HepG2 (cell line): ENCODE data around the gene FXYD4. TPM values are rescaled to one million over a fixed set of nuclear protein-coding genes. Genes with fewer than 3 reads are reported as not detected.

ENCODE experiments used
- CBX5 ChIP-seq: sonication (generic); formaldehyde crosslinking; IDR thresholded peaks from 2 replicates; pipeline ENCODE4 v1.4.0; 2020; ENCODE audit warnings: missing genetic modification reagents, borderline replicate concordance
- GTF2F1 ChIP-seq: fragments of 150-350 bp; IDR thresholded peaks from 2 replicates; pipeline ENCODE4 v1.6.1; 2014; ENCODE audit warnings: low read length
- HNRNPLL ChIP-seq: fragments of 200-400 bp; formaldehyde crosslinking; IDR thresholded peaks from 2 replicates; pipeline ENCODE4 v1.6.1; 2017; ENCODE audit warnings: mild to moderate bottlenecking, low read depth, low read length; ENCODE audit not compliant: poor library complexity, severe bottlenecking
- RFX5 ChIP-seq: IDR thresholded peaks from 2 replicates; pipeline ENCODE4 v1.6.1; 2011; ENCODE audit warnings: low read depth, low read length, improper control_type of control experiment
- SIN3A ChIP-seq: IDR thresholded peaks from 2 replicates; pipeline ENCODE4 v1.6.1; 2011; ENCODE audit warnings: low read depth, mild to moderate bottlenecking, control low read depth, low read length, borderline replicate concordance
- ZNF292 ChIP-seq: sonication (generic); formaldehyde crosslinking; IDR thresholded peaks from 2 replicates; pipeline ENCODE4 v1.8.1; 2022; ENCODE audit warnings: mild to moderate bottlenecking, low read depth, missing genetic modification reagents, borderline replicate concordance
- ZNF747 ChIP-seq: sonication (generic); formaldehyde crosslinking; IDR thresholded peaks from 2 replicates; pipeline ENCODE4 v1.8.1; 2023; ENCODE audit warnings: missing genetic modification reagents, mild to moderate bottlenecking, borderline replicate concordance
- polyA plus RNA-seq, 8 experiments: library from polyadenylated mRNA; depleted of rRNA in 3 of 8; stranded (reverse) in 7 of 8; unstranded in 1 of 8; fragments of >200 nt; fragmentation: Illumina TruSeq in 4 of 8; extraction: Trizol in 4 of 8; gene quantifications; 2 replicates each; pipeline versions ENCODE4 v1.2.1 to v1.2.3, GENCODE V29; 2011 to 2016; ENCODE audit warnings: low read depth in 4 of 8, missing spikeins in 1 of 8, mixed read lengths in 1 of 8; ENCODE audit not compliant: insufficient read depth in 1 of 8
- total RNA-seq, 5 experiments: library from RNA; depleted of rRNA; stranded (reverse); fragments of >200 nt; fragmentation: Illumina TruSeq; extraction: Trizol; gene quantifications; 2 replicates each; pipeline ENCODE4 v1.2.3, GENCODE V29; 2016; ENCODE audit warnings: low read depth in 1 of 5
- TF ChIP-seq, protein P1 (sequence below): sonication (generic); formaldehyde crosslinking; IDR thresholded peaks from one replicate; pipeline ENCODE4 v1.5.1; 2020; ENCODE audit warnings: mild to moderate bottlenecking, missing genetic modification reagents; ENCODE audit errors: not compliant biosample characterization
- TF ChIP-seq, protein P2 (sequence below): sonication (generic); formaldehyde crosslinking; IDR thresholded peaks from 2 replicates; pipeline ENCODE4 v1.5.1; 2020; ENCODE audit warnings: missing genetic modification reagents, mild to moderate bottlenecking, borderline replicate concordance
- TF ChIP-seq, protein P3 (sequence below): sonication (generic); formaldehyde crosslinking; IDR thresholded peaks from 2 replicates; pipeline ENCODE4 v1.8.1; 2023; ENCODE audit warnings: mild to moderate bottlenecking, inconsistent platforms, moderate library complexity, missing genetic modification reagents, borderline replicate concordance
- TF ChIP-seq, protein P4 (sequence below): sonication (generic); formaldehyde crosslinking; IDR thresholded peaks from 2 replicates; pipeline ENCODE4 v1.4.0; 2020; ENCODE audit warnings: missing genetic modification reagents, mild to moderate bottlenecking, borderline replicate concordance
- TF ChIP-seq, protein P5 (sequence below): sonication (generic); formaldehyde crosslinking; IDR thresholded peaks from 2 replicates; pipeline ENCODE4 v1.4.0; 2020; ENCODE audit warnings: missing genetic modification reagents, borderline replicate concordance

Gene FXYD4
- total and polyA plus RNA-seq, 2 of the 13 experiments (the other 11 are each of a cell fraction or from before 2014, with no cell fraction given), result not detected

DNA sequence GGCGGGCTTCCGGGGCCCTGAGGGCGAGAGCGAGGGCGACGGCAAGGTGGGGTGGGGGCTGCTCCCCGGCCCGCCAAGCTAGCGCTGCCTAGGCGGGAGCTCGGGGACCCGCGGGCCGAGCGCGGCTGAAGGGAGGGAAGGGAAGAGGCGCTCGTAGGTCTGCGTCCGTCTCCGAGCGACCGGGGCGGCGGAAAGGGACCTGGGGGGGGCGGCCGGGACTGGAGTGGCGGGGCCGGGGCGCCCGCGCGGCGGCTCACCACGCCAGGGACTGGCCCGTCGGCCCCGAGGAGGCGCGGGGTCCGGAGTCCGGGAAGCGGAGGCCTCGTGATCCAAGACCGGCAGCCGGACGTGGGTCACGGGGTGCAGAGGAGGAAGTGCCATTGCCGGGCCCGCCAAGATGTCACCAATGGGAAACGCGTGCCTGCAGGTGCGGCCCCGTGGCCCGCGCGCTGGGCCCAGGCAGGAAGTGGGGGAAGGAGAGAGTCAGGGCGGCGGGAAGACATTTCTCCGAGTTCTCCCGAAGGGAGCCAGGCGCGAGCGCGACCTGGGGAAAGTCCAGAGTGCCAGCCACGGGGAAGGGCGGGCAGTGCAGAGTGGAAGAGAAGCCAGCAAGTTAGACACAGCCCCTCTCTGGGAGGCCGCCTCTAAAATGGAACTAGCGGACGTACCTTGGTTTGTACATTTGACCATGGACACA, 25.6 kb downstream of the FXYD4 start (continued):
- TF ChIP-seq, protein P1, sequence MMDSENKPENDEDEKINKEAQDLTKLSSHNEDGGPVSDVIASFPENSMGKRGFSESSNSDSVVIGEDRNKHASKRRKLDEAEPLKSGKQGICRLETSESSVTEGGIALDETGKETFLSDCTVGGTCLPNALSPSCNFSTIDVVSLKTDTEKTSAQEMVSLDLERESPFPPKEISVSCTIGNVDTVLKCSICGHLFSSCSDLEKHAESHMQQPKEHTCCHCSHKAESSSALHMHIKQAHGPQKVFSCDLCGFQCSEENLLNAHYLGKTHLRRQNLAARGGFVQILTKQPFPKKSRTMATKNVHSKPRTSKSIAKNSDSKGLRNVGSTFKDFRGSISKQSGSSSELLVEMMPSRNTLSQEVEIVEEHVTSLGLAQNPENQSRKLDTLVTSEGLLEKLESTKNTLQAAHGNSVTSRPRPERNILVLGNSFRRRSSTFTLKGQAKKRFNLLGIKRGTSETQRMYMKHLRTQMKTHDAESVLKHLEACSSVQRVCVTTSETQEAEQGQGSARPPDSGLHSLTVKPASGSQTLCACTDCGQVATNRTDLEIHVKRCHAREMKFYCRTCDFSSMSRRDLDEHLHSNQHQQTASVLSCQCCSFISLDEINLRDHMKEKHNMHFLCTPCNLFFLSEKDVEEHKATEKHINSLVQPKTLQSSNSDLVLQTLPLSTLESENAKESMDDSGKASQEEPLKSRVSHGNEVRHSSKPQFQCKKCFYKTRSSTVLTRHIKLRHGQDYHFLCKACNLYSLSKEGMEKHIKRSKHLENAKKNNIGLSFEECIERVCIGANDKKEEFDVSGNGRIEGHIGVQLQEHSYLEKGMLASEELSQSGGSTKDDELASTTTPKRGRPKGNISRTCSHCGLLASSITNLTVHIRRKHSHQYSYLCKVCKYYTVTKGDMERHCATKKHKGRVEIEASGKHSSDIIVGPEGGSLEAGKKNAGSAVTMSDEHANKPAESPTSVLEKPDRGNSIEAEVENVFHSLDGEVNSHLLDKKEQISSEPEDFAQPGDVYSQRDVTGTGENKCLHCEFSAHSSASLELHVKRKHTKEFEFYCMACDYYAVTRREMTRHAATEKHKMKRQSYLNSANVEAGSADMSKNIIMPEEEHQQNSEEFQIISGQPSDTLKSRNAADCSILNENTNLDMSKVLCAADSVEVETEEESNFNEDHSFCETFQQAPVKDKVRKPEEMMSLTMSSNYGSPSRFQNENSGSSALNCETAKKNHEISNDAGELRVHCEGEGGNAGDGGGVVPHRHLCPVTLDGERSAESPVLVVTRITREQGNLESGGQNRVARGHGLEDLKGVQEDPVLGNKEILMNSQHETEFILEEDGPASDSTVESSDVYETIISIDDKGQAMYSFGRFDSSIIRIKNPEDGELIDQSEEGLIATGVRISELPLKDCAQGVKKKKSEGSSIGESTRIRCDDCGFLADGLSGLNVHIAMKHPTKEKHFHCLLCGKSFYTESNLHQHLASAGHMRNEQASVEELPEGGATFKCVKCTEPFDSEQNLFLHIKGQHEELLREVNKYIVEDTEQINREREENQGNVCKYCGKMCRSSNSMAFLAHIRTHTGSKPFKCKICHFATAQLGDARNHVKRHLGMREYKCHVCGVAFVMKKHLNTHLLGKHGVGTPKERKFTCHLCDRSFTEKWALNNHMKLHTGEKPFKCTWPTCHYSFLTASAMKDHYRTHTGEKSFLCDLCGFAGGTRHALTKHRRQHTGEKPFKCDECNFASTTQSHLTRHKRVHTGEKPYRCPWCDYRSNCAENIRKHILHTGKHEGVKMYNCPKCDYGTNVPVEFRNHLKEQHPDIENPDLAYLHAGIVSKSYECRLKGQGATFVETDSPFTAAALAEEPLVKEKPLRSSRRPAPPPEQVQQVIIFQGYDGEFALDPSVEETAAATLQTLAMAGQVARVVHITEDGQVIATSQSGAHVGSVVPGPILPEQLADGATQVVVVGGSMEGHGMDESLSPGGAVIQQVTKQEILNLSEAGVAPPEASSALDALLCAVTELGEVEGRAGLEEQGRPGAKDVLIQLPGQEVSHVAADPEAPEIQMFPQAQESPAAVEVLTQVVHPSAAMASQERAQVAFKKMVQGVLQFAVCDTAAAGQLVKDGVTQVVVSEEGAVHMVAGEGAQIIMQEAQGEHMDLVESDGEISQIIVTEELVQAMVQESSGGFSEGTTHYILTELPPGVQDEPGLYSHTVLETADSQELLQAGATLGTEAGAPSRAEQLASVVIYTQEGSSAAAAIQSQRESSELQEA, result no peak
- TF ChIP-seq, protein P2, sequence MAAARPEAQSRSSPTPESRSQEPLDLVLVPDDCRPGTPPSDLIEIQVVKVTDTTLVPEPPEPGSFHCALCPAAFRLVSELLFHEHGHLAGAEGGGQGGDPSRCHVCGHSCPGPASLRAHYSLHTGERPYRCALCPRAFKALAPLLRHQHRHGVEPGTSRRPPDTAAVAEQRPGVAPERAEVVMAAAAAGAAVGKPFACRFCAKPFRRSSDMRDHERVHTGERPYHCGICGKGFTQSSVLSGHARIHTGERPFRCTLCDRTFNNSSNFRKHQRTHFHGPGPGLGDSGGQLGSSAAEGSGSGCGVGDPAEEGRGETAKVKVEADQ, result no peak
- TF ChIP-seq CBX5 (peak; percentile 40; the same call in 1 of the 2 replicates), SIN3A (0 out of 2 replicates have a peak, but pooled peaks have one; percentile 85), ZNF292 (CRISPR knock-in tag) (peak; percentile 66), RFX5 (no peak), HNRNPLL (peak; percentile 34), ZNF747 (CRISPR knock-in tag) (peak; percentile 92; the same call in 1 of the 2 replicates), GTF2F1 (0 out of 2 replicates have a peak, but pooled peaks have one; percentile 34)
- TF ChIP-seq, protein P3, sequence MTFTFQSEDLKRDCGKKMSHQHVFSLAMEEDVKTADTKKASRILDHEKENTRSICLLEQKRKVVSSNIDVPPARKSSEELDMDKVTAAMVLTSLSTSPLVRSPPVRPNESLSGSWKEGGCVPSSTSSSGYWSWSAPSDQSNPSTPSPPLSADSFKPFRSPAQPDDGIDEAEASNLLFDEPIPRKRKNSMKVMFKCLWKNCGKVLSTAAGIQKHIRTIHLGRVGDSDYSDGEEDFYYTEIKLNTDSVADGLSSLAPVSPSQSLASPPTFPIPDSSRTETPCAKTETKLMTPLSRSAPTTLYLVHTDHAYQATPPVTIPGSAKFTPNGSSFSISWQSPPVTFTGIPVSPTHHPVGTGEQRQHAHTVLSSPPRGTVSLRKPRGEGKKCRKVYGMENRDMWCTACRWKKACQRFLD, result peak; percentile 80
- TF ChIP-seq, protein P4, sequence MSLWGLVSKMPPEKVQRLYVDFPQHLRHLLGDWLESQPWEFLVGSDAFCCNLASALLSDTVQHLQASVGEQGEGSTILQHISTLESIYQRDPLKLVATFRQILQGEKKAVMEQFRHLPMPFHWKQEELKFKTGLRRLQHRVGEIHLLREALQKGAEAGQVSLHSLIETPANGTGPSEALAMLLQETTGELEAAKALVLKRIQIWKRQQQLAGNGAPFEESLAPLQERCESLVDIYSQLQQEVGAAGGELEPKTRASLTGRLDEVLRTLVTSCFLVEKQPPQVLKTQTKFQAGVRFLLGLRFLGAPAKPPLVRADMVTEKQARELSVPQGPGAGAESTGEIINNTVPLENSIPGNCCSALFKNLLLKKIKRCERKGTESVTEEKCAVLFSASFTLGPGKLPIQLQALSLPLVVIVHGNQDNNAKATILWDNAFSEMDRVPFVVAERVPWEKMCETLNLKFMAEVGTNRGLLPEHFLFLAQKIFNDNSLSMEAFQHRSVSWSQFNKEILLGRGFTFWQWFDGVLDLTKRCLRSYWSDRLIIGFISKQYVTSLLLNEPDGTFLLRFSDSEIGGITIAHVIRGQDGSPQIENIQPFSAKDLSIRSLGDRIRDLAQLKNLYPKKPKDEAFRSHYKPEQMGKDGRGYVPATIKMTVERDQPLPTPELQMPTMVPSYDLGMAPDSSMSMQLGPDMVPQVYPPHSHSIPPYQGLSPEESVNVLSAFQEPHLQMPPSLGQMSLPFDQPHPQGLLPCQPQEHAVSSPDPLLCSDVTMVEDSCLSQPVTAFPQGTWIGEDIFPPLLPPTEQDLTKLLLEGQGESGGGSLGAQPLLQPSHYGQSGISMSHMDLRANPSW (CRISPR knock-in tag), result no peak; the same call in 1 of the 2 replicates
- TF ChIP-seq, protein P5, sequence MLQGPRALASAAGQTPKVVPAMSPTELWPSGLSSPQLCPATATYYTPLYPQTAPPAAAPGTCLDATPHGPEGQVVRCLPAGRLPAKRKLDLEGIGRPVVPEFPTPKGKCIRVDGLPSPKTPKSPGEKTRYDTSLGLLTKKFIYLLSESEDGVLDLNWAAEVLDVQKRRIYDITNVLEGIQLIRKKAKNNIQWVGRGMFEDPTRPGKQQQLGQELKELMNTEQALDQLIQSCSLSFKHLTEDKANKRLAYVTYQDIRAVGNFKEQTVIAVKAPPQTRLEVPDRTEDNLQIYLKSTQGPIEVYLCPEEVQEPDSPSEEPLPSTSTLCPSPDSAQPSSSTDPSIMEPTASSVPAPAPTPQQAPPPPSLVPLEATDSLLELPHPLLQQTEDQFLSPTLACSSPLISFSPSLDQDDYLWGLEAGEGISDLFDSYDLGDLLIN (CRISPR knock-in tag), result peak; percentile 95; the same call in 1 of the 2 replicates
